ENCODE results near the gene SRP9. TPM values are rescaled to one million over a fixed set of nuclear protein-coding genes. Genes with fewer than 3 reads are reported as not detected.

Gene SRP9
- total RNA-seq, 1 donor from 2014 or later, result 166 TPM

DNA sequence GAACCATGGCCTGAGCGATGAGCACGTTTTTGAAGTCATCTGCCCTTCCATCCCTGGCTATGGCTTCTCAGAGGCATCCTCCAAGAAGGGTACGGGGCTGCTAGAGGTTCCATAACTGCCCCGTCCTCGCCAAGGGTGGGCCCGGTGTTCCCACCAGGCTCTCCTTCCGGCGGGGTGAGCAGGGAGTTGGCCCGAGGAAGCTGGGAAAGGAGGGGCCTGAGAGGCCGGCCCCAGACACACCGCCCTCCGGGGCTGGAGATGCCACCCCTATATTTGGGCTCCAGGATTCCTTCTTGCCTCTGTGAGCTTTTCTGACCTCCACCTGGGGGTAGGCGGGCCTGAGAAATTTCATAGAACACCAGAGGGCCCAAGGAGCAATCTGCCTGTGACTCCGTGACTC is 61.2 kb downstream of the SRP9 start:
- peaks cover 10% of the 10 kb centered on the region for H3K4me1 ChIP-seq
- no peak overlapping the region for H3K4me3 ChIP-seq
- no peaks in the 10 kb centered on the region for H3K9me3 ChIP-seq
- ATAC-seq, result no peak
- no peak for DNase-seq
- no peak overlapping the region for H3K27ac ChIP-seq
- H3K36me3 ChIP-seq, result peaks cover 75% of the 10 kb centered on the region
- H3K27me3 ChIP-seq (ENCODE audit: low read depth), result no peaks in the 10 kb centered on the region
- TF ChIP-seq CTCF (IDR thresholded peaks at IDR 0.05), result no peak
- intact Hi-C loops (cut with DNase I), result no loop called here

Other genes with a start within 250 kb of the SRP9 start
- 51.4 TPM for gene ENAH, start 124.7 kb upstream of the SRP9 start, total RNA-seq
- 233 TPM for gene EPHX1, start 32.3 kb downstream of the SRP9 start, total RNA-seq
- 141 TPM for gene TMEM63A, start 104.6 kb downstream of the SRP9 start, total RNA-seq
- not detected for gene LEFTY1, start 111.3 kb downstream of the SRP9 start, total RNA-seq
- gene PYCR2, start 146.4 kb downstream of the SRP9 start, total RNA-seq, result 73.2 TPM
- gene LEFTY2, start 163.4 kb downstream of the SRP9 start, total RNA-seq, result 1.2 TPM
- gene SDE2, start 221.5 kb downstream of the SRP9 start, total RNA-seq, result 18.4 TPM

Measured in lower lobe of right lung (tissue), 2 donors.